HepG2 (cell line): ENCODE results near the gene TPRG1L. TPM values are rescaled to one million over a fixed set of nuclear protein-coding genes. Genes with fewer than 3 reads are reported as not detected.

Experiments
- ESRRA ChIP-seq: sonication (generic); formaldehyde crosslinking; IDR thresholded peaks from 2 replicates; pipeline ENCODE4 v1.5.1; 2020; ENCODE audit warnings: mild to moderate bottlenecking, low read depth, missing genetic modification reagents
- POLR2AphosphoS2 ChIP-seq: IDR thresholded peaks from 2 replicates; pipeline ENCODE4 v1.6.1; 2011; ENCODE audit warnings: low read depth, low read length, improper control_type of control experiment
- REL ChIP-seq: sonication (generic); formaldehyde crosslinking; conservative IDR thresholded peaks from 2 replicates; pipeline ENCODE4 v1.8.0; 2022; ENCODE audit warnings: mild to moderate bottlenecking, missing genetic modification reagents, moderate library complexity
- SRF ChIP-seq: IDR thresholded peaks from 2 replicates; pipeline ENCODE4 v1.6.1; 2011; ENCODE audit warnings: mild to moderate bottlenecking, low read depth, low read length, moderate library complexity
- ZBTB7A ChIP-seq: sonication (generic); formaldehyde crosslinking; IDR thresholded peaks from 2 replicates; pipeline ENCODE4 v1.8.0; 2022; ENCODE audit warnings: mild to moderate bottlenecking, missing genetic modification reagents
- ZNF552 ChIP-seq: sonication (generic); formaldehyde crosslinking; IDR thresholded peaks from 2 replicates; pipeline ENCODE4 v1.9.0; 2022; ENCODE audit warnings: missing genetic modification reagents, mild to moderate bottlenecking, borderline replicate concordance
- ZNF724P ChIP-seq: sonication (generic); formaldehyde crosslinking; IDR thresholded peaks from 2 replicates; pipeline ENCODE4 v1.8.0; 2022; ENCODE audit warnings: missing genetic modification reagents, borderline replicate concordance
- polyA plus RNA-seq, 8 experiments: library from polyadenylated mRNA; depleted of rRNA in 3 of 8; stranded (reverse) in 7 of 8; unstranded in 1 of 8; fragments of >200 nt; fragmentation: Illumina TruSeq in 4 of 8; extraction: Trizol in 4 of 8; gene quantifications; 2 replicates each; pipeline versions ENCODE4 v1.2.1 to v1.2.3, GENCODE V29; 2011 to 2016; ENCODE audit warnings: low read depth in 4 of 8, missing spikeins in 1 of 8, mixed read lengths in 1 of 8; ENCODE audit not compliant: insufficient read depth in 1 of 8
- total RNA-seq, 5 experiments: library from RNA; depleted of rRNA; stranded (reverse); fragments of >200 nt; fragmentation: Illumina TruSeq; extraction: Trizol; gene quantifications; 2 replicates each; pipeline ENCODE4 v1.2.3, GENCODE V29; 2016; ENCODE audit warnings: low read depth in 1 of 5
- TF ChIP-seq, protein P1 (sequence below): sonication (generic); formaldehyde crosslinking; IDR thresholded peaks from 2 replicates; pipeline ENCODE4 v1.4.0; 2020; ENCODE audit warnings: mild to moderate bottlenecking, missing genetic modification reagents
- TF ChIP-seq, protein P2 (sequence below): sonication (generic); formaldehyde crosslinking; conservative IDR thresholded peaks from 2 replicates; pipeline ENCODE4 v1.8.0; 2022; ENCODE audit warnings: low read depth, missing genetic modification reagents
- TF ChIP-seq, protein P3 (sequence below): sonication (generic); formaldehyde crosslinking; IDR thresholded peaks from 2 replicates; pipeline ENCODE4 v1.8.0; 2022; ENCODE audit warnings: mild to moderate bottlenecking, missing genetic modification reagents; ENCODE audit not compliant: insufficient replicate concordance
- TF ChIP-seq, protein P4 (sequence below), 2 experiments: sonication (generic) in 1 of 2; formaldehyde crosslinking in 1 of 2; IDR thresholded peaks; 2 replicates each; pipeline versions ENCODE4 v1.6.1 to v1.9.0; 2014 to 2022; ENCODE audit warnings: antibody characterized with exemption in 1 of 2, borderline replicate concordance in 1 of 2, inconsistent platforms in 1 of 2, low read depth in 1 of 2, missing genetic modification reagents in 1 of 2
- TF ChIP-seq, protein P5 (sequence below): sonication (generic); formaldehyde crosslinking; IDR thresholded peaks from 2 replicates; pipeline ENCODE4 v1.4.0; 2020; ENCODE audit warnings: missing genetic modification reagents

Gene TPRG1L
- total and polyA plus RNA-seq, 2 of the 13 experiments (the other 11 are each of a cell fraction or from before 2014, with no cell fraction given), result 21.3 to 37.4 TPM

DNA sequence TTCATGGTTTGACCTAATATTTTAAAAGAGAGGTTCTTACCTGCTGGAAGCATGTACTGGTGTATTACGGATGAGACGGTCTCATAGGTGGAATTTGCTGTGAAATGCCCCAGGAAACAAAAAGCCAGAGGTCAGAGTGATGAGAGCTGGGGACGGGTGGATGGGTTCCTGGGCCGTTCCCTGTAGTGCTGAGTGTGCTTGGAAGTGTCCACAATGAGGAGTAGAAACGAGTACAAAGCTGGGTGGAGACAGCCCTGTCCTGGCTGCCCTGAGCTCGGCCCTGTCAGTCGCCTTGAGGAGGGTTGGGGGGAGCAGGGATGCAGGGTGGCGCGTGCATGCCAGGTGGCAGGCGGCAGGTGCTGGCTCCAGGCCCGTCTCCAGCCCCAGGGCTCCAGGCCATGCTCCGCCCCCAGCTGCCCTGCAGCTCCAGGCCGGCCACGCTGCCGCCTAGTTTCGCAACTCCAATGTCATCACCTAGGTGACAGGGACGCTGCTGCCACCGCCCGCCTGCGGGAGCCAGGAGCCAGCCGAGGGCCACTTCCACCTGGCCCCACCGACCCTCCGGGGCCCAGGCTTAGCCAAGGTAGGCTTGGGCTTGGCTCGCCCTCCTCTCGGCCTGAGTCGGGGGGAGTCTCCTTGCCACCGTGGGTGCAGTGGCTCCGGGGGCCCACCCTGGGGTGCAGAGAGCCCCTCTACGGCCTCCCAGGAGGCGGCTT is 43.9 kb downstream of the TPRG1L start (continued):
- TF ChIP-seq, protein P1, sequence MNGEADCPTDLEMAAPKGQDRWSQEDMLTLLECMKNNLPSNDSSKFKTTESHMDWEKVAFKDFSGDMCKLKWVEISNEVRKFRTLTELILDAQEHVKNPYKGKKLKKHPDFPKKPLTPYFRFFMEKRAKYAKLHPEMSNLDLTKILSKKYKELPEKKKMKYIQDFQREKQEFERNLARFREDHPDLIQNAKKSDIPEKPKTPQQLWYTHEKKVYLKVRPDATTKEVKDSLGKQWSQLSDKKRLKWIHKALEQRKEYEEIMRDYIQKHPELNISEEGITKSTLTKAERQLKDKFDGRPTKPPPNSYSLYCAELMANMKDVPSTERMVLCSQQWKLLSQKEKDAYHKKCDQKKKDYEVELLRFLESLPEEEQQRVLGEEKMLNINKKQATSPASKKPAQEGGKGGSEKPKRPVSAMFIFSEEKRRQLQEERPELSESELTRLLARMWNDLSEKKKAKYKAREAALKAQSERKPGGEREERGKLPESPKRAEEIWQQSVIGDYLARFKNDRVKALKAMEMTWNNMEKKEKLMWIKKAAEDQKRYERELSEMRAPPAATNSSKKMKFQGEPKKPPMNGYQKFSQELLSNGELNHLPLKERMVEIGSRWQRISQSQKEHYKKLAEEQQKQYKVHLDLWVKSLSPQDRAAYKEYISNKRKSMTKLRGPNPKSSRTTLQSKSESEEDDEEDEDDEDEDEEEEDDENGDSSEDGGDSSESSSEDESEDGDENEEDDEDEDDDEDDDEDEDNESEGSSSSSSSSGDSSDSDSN (CRISPR knock-in tag), result peak; percentile 44; the same call in 1 of the 2 replicates
- TF ChIP-seq REL (no peak), ZBTB7A (CRISPR knock-in tag) (0 out of 2 replicates have a peak, but pooled peaks have one; percentile 43), POLR2AphosphoS2 (no peak), ESRRA (CRISPR knock-in tag) (peak; percentile 84), ZNF724P (CRISPR knock-in tag) (no peak), ZNF552 (CRISPR knock-in tag) (peak; percentile 75; the same call in 1 of the 2 replicates), SRF (no peak)
- TF ChIP-seq, protein P2, sequence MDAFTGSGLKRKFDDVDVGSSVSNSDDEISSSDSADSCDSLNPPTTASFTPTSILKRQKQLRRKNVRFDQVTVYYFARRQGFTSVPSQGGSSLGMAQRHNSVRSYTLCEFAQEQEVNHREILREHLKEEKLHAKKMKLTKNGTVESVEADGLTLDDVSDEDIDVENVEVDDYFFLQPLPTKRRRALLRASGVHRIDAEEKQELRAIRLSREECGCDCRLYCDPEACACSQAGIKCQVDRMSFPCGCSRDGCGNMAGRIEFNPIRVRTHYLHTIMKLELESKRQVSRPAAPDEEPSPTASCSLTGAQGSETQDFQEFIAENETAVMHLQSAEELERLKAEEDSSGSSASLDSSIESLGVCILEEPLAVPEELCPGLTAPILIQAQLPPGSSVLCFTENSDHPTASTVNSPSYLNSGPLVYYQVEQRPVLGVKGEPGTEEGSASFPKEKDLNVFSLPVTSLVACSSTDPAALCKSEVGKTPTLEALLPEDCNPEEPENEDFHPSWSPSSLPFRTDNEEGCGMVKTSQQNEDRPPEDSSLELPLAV, result no peak
- TF ChIP-seq, protein P3, sequence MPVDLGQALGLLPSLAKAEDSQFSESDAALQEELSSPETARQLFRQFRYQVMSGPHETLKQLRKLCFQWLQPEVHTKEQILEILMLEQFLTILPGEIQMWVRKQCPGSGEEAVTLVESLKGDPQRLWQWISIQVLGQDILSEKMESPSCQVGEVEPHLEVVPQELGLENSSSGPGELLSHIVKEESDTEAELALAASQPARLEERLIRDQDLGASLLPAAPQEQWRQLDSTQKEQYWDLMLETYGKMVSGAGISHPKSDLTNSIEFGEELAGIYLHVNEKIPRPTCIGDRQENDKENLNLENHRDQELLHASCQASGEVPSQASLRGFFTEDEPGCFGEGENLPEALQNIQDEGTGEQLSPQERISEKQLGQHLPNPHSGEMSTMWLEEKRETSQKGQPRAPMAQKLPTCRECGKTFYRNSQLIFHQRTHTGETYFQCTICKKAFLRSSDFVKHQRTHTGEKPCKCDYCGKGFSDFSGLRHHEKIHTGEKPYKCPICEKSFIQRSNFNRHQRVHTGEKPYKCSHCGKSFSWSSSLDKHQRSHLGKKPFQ, result no peak
- TF ChIP-seq, protein P4, sequence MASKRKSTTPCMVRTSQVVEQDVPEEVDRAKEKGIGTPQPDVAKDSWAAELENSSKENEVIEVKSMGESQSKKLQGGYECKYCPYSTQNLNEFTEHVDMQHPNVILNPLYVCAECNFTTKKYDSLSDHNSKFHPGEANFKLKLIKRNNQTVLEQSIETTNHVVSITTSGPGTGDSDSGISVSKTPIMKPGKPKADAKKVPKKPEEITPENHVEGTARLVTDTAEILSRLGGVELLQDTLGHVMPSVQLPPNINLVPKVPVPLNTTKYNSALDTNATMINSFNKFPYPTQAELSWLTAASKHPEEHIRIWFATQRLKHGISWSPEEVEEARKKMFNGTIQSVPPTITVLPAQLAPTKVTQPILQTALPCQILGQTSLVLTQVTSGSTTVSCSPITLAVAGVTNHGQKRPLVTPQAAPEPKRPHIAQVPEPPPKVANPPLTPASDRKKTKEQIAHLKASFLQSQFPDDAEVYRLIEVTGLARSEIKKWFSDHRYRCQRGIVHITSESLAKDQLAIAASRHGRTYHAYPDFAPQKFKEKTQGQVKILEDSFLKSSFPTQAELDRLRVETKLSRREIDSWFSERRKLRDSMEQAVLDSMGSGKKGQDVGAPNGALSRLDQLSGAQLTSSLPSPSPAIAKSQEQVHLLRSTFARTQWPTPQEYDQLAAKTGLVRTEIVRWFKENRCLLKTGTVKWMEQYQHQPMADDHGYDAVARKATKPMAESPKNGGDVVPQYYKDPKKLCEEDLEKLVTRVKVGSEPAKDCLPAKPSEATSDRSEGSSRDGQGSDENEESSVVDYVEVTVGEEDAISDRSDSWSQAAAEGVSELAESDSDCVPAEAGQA (IDR thresholded peaks at IDR 0.05; ENCODE audit: low read depth), result no peak
- TF ChIP-seq, protein P4 (CRISPR knock-in tag; IDR thresholded peaks at IDR 0.05; ENCODE audit: borderline replicate concordance), result no peak
- TF ChIP-seq, protein P5, sequence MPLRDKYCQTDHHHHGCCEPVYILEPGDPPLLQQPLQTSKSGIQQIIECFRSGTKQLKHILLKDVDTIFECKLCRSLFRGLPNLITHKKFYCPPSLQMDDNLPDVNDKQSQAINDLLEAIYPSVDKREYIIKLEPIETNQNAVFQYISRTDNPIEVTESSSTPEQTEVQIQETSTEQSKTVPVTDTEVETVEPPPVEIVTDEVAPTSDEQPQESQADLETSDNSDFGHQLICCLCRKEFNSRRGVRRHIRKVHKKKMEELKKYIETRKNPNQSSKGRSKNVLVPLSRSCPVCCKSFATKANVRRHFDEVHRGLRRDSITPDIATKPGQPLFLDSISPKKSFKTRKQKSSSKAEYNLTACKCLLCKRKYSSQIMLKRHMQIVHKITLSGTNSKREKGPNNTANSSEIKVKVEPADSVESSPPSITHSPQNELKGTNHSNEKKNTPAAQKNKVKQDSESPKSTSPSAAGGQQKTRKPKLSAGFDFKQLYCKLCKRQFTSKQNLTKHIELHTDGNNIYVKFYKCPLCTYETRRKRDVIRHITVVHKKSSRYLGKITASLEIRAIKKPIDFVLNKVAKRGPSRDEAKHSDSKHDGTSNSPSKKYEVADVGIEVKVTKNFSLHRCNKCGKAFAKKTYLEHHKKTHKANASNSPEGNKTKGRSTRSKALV (CRISPR knock-in tag), result peak; percentile 79
